ENCODE data around the gene SPOP. TPM values are rescaled to one million over a fixed set of nuclear protein-coding genes. Genes with fewer than 3 reads are reported as not detected.

Gene SPOP
- total RNA-seq, 2 experiments from 2014 or later = 66.9 to 69.2 TPM

DNA sequence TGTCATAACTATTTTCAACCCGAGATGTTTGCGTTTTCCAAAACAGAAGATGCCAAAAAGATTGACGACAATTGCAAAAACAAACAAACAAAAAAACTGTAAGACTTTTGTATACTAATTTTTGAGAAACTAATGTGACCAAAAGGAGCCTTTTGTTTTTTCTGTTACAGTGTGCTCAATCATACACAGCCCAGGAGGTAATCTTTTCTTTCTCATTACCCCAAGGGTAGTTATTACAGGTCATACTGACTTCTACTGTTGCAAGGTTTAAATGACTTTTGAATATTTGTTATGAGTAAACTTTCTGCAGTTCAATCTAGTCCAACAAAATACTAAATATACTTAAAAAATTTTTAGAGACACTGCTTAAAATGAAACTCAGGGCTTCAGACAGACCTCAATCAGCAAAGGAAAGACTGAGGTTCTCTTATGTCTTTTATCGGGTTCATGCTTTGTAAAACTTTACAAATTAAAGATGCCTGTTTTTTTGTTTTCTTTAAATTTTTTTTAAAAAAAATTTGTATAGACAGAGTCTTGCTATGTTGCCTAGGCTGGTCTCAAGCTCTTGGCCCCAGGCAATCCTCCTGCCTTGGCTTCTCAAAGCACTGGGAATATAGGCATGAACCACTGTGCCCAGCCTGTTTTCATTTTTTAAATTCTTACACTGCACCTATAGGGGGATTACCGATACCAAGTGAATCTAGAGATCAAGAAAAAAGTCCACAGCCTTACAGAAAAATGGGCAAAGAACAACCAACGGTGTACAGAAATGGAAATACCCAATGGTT lies 47.6 kb downstream of the SPOP start:
- Mint-ChIP-seq H3K4me3 (no peak overlapping the region), H3K27ac (no peak overlapping the region), H3K36me3 (ENCODE audit: low read depth) (peaks cover 1% of the 10 kb centered on the region), H3K4me1 (ENCODE audit: low read depth) (peaks cover 50% of the 10 kb centered on the region), H3K27me3 (ENCODE audit: low read depth) (no peaks in the 10 kb centered on the region), H3K9me3 (no peaks in the 10 kb centered on the region)
- CTCF ChIA-PET = interaction anchor here (0.9 kb wide), 1 partner anchor 66 kb away, joined by 3 read pairs; no protein-coding TSS in a partner anchor
- DNase-seq = no peak
- intact Hi-C loops (cut with micrococcal nuclease) = loop anchor here (5.0 kb wide), 1 partner anchor 47 kb away; the partner anchor contains the start of gene SPOP

DNA sequence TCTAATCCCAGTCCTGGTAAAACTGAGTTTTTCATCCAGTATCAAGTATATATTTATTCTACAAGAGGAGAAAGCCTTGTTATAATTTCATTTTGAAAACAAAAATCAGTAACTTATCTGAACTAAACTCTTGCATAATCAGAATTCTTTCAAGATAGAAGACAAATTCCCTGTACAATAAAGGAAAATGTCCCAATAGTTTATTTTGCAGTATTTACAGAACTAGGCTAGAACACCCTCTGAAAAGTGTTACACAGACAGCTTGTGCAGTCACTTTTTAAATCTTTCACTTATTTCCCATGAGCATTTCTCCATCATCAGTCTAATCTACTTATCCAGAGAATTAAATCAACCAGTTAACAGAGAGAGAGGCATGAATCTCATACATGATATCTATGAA lies 48.5 kb downstream of the SPOP start:
- no peaks in the 10 kb centered on the region for H3K9me3 Mint-ChIP-seq
- H3K27ac Mint-ChIP-seq = no peak overlapping the region
- H3K4me3 Mint-ChIP-seq = no peak overlapping the region
- no peaks in the 10 kb centered on the region for H3K36me3 Mint-ChIP-seq (ENCODE audit: low read depth)
- no peaks in the 10 kb centered on the region for H3K27me3 Mint-ChIP-seq (ENCODE audit: low read depth)
- CTCF ChIA-PET = interaction anchor here (0.9 kb wide), 1 partner anchor 67 kb away, joined by 3 read pairs; no protein-coding TSS in a partner anchor
- intact Hi-C loops (cut with micrococcal nuclease) = no loop called here
- DNase-seq = no peak
- peaks cover 42% of the 10 kb centered on the region for H3K4me1 Mint-ChIP-seq (ENCODE audit: low read depth)

DNA sequence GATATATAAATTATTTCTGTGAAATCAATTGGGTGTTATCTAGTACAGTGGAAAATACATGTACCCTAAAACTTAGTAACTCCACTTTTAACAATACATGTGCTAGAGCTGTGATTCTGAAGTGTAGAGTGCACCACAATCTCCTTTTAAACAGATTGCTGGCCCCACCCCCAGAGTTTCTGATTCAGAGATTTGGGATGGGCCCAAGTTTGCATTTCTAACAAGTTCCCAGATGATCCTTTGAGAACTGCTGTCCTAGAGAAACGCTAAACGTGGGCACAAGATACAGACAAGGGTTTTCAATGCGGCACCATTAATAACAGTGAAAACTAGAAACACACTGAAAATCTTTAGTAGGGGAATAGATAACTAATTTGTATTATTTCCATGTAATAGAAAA lies 53.0 kb downstream of the SPOP start:
- intact Hi-C loops (cut with micrococcal nuclease) = no loop called here
- no peaks in the 10 kb centered on the region for H3K9me3 Mint-ChIP-seq
- peaks cover 29% of the 10 kb centered on the region for H3K4me1 Mint-ChIP-seq (ENCODE audit: low read depth)
- no peaks in the 10 kb centered on the region for H3K27me3 Mint-ChIP-seq (ENCODE audit: low read depth)
- no peak overlapping the region for H3K4me3 Mint-ChIP-seq
- no peak for DNase-seq
- H3K36me3 Mint-ChIP-seq (ENCODE audit: low read depth) = peaks cover 14% of the 10 kb centered on the region
- no peak overlapping the region for H3K27ac Mint-ChIP-seq
- CTCF ChIA-PET = interaction anchor here (0.6 to 0.7 kb wide), 2 partner anchors 10 to 45 kb away, joined by 3 read pairs; no protein-coding TSS in a partner anchor

DNA sequence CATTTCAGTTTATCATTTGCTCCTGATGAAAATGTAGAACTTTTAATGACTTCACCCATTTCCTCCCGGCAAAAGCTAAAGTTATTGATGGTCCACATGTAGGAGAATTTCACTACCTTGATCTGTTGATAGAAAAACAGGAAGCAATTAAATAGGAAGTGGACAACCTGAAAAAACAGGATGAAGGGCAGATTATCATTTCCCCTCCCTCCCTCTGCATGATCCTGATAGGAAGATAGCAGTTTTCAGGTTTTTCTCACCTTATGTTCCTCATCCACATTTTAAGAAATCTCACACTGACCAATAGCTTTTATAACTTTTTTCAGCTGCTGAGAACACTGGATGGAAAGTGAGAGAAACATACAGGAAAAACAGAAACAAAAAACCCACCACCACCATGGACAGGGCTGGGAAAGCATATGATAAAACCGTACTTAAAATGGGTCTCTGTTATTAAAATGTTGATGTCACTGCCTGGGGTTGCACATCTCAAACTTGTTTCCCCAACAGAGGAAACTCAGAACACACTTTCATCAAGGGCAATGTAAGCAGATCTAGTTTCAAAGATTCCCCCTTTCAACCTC lies 55.9 kb downstream of the SPOP start:
- Mint-ChIP-seq H3K27ac (no peak overlapping the region), H3K27me3 (ENCODE audit: low read depth) (no peaks in the 10 kb centered on the region), H3K4me1 (ENCODE audit: low read depth) (peaks cover 26% of the 10 kb centered on the region), H3K9me3 (no peaks in the 10 kb centered on the region), H3K4me3 (no peak overlapping the region), H3K36me3 (ENCODE audit: low read depth) (peaks cover 30% of the 10 kb centered on the region)
- no peak for DNase-seq
- CTCF ChIA-PET = no interaction called here
- intact Hi-C loops (cut with micrococcal nuclease) = no loop called here

DNA sequence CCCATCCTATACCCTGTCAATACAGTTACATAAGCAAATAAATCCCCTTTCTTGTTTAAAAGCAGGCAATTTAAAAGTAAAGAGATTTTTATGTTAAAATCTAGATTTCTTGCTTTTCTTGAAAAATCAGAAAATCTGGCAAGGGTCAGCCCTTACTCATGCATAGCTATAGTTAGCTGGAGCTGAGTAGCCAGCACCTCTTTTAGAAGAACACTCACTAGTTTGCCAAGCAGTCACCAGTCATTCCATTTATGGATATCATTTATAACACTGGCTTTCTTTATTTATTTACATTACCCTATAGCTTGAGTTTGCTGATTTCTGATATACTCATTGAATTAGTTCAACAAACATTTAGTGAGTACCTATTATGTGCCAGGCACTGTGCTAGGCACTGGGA lies 56.5 kb downstream of the SPOP start:
- Mint-ChIP-seq H3K4me1 (ENCODE audit: low read depth) (peaks cover 29% of the 10 kb centered on the region), H3K9me3 (no peaks in the 10 kb centered on the region), H3K36me3 (ENCODE audit: low read depth) (peaks cover 33% of the 10 kb centered on the region), H3K27ac (no peak overlapping the region), H3K4me3 (no peak overlapping the region), H3K27me3 (ENCODE audit: low read depth) (no peaks in the 10 kb centered on the region)
- DNase-seq = no peak
- CTCF ChIA-PET = no interaction called here
- intact Hi-C loops (cut with micrococcal nuclease) = no loop called here

DNA sequence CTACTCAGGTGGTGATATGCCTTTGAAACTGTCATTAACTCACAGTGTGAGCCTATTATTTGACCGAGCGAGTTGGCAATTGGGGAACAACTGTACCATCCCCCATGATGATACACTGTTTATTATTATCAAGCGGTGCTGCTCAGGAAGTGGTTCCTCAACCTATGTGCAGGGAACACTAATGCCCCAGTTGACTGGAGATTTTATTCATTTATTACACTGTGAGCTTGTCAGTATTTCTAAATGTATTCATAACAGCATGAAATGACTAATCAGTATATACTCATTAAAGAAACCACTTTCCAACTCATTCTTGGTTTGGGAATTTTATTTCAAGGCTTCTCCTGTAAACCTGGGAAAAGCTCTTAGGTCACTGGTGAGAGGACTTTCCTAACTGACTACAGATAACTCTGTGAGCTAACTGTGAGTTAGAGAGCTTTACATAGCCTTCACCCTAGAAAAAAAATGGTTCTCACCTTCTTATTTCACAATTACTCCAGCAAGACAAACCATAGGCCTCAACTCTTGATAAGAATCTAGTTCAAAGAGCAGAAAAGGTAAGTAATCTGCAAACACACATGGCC lies 59.8 kb downstream of the SPOP start:
- H3K9me3 Mint-ChIP-seq = no peaks in the 10 kb centered on the region
- peaks cover 33% of the 10 kb centered on the region for H3K36me3 Mint-ChIP-seq (ENCODE audit: low read depth)
- CTCF ChIA-PET = interaction anchor here (0.9 to 1.2 kb wide), 4 partner anchors 9 to 80 kb away, joined by 3 to 6 read pairs (median 4); no protein-coding TSS in a partner anchor
- peak; percentile 13 for DNase-seq
- no peak overlapping the region for H3K4me3 Mint-ChIP-seq
- H3K27ac Mint-ChIP-seq = peak overlapping the region; percentile 42
- no peaks in the 10 kb centered on the region for H3K27me3 Mint-ChIP-seq (ENCODE audit: low read depth)
- intact Hi-C loops (cut with micrococcal nuclease) = loop anchor here (2.0 to 5.0 kb wide), 4 partner anchors 19 to 59 kb away; partner anchors contain the start of genes NXPH3 and SPOP
- H3K4me1 Mint-ChIP-seq (ENCODE audit: low read depth) = peaks cover 28% of the 10 kb centered on the region

DNA sequence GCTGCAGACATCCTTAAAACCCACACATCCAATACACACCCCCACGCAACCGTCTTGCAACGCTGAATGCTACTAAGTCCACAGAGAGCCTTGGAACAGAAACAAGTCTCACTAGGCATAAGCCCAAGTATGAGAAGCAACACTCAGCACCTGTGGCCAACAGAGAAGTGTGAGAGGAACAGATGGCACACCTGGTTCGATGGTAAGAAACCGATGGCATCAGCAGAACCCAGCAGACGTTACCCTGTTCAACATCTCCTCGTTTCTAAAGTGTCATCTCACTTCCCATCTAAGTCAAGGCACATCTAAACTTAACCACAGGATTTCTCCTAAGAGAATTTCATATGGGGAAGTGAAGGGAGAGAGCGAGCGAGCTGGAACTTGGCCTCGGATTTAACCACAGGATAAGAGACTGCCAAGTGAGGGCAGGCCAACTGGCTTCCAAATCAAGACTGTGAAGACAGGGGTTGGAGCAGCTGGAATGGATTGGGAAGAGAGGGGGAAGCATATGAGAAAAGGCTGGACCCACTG lies 61.2 kb downstream of the SPOP start:
- no peak for DNase-seq
- H3K27me3 Mint-ChIP-seq (ENCODE audit: low read depth) = no peaks in the 10 kb centered on the region
- intact Hi-C loops (cut with micrococcal nuclease) = loop anchor here (5.0 kb wide), 2 partner anchors 36 to 61 kb away; partner anchors contain the start of gene SPOP
- peaks cover 23% of the 10 kb centered on the region for H3K4me1 Mint-ChIP-seq (ENCODE audit: low read depth)
- CTCF ChIA-PET = interaction anchor here (1.0 kb wide), 1 partner anchor 51 kb away, joined by 3 read pairs; no protein-coding TSS in a partner anchor
- H3K36me3 Mint-ChIP-seq (ENCODE audit: low read depth) = peaks cover 26% of the 10 kb centered on the region
- H3K4me3 Mint-ChIP-seq = no peak overlapping the region
- no peaks in the 10 kb centered on the region for H3K9me3 Mint-ChIP-seq
- no peak overlapping the region for H3K27ac Mint-ChIP-seq

DNA sequence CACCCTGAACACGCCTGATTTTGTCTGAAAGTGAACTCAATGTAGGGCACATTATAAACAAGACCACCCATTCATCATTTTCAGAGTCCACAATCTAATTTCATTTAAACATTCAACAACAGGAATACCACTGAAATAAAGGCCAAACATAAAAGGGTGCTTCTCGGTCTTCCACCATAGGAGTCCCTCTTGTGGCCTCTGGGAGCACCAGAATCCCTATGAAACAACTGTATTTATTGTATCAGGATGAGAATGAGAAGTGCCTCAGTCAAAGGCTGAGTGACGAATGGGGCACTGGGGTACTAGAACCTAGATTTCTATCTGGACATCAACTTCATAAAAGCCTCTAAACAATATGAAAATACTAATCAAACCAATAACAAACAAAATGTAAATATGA lies 61.8 kb downstream of the SPOP start:
- no peak for DNase-seq
- Mint-ChIP-seq H3K27ac (peak overlapping the region; percentile 36), H3K36me3 (ENCODE audit: low read depth) (peaks cover 24% of the 10 kb centered on the region), H3K4me3 (no peak overlapping the region), H3K27me3 (ENCODE audit: low read depth) (no peaks in the 10 kb centered on the region), H3K9me3 (no peaks in the 10 kb centered on the region), H3K4me1 (ENCODE audit: low read depth) (peaks cover 23% of the 10 kb centered on the region)
- CTCF ChIA-PET = interaction anchor here (1.0 kb wide), 1 partner anchor 50 kb away, joined by 3 read pairs; no protein-coding TSS in a partner anchor
- intact Hi-C loops (cut with micrococcal nuclease) = loop anchor here (5.0 kb wide), 2 partner anchors 36 to 61 kb away; partner anchors contain the start of gene SPOP

DNA sequence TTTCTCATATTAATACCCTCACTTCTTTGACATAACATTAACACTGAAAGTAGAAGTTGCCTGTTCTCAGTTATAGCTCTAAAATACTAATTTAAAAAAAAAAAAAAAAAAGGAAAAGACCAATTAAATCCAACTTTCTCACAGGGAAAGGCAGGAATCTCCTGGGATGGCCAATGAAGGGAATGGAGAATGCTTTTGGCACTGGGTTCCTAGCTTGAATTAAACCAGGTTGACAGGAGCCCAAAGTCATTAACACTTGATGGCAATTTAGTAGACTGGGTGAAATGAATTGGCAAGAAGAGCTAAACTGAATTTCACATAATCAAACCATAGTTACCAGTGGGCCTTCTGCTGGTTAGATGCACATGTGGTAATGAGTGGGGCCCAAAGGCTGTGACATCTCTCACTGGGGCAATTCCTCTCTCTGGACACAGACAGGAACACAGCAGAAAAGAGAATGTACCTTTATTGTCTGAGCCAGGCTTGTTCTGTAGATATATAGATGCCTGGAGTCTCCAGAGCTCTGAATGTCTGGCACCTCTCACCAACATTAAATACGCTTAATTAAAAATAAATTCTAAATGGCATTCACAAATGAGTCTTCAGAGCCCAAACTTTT lies 64.6 kb downstream of the SPOP start:
- Mint-ChIP-seq H3K4me1 (ENCODE audit: low read depth) (peaks cover 11% of the 10 kb centered on the region), H3K27me3 (ENCODE audit: low read depth) (no peaks in the 10 kb centered on the region), H3K27ac (no peak overlapping the region), H3K9me3 (no peaks in the 10 kb centered on the region), H3K4me3 (no peak overlapping the region), H3K36me3 (ENCODE audit: low read depth) (peaks cover 11% of the 10 kb centered on the region)
- intact Hi-C loops (cut with micrococcal nuclease) = no loop called here
- DNase-seq = no peak
- CTCF ChIA-PET = interaction anchor here (0.6 to 1.6 kb wide), 3 partner anchors 83 to 1698 kb away, joined by 3 to 4 read pairs (median 4); no protein-coding TSS in a partner anchor

DNA sequence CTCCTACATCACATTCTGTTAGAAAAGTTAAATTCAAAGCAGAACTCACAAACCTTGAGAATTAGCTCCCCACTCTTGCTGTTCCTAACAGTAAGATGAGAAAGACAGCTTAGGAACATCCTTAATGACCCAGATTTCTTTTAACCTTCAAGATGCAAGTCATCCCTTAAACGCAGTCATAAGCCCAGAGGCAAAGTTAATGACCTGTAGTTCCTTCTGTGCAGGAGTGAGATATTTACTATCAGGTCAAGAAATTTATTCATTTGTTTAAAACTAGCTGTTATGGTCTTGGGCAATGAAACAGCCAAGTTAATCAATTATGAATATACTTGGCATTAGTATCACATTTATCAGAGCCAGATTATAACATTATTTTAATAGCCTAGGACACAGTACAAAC lies 65.2 kb downstream of the SPOP start:
- H3K36me3 Mint-ChIP-seq (ENCODE audit: low read depth) = peaks cover 7% of the 10 kb centered on the region
- peaks cover 6% of the 10 kb centered on the region for H3K4me1 Mint-ChIP-seq (ENCODE audit: low read depth)
- CTCF ChIA-PET = interaction anchor here (0.6 to 1.6 kb wide), 2 partner anchors 84 to 1697 kb away, joined by 3 to 4 read pairs; no protein-coding TSS in a partner anchor
- H3K27me3 Mint-ChIP-seq (ENCODE audit: low read depth) = no peaks in the 10 kb centered on the region
- no peak for DNase-seq
- H3K9me3 Mint-ChIP-seq = no peaks in the 10 kb centered on the region
- H3K27ac Mint-ChIP-seq = no peak overlapping the region
- no peak overlapping the region for H3K4me3 Mint-ChIP-seq
- intact Hi-C loops (cut with micrococcal nuclease) = no loop called here

DNA sequence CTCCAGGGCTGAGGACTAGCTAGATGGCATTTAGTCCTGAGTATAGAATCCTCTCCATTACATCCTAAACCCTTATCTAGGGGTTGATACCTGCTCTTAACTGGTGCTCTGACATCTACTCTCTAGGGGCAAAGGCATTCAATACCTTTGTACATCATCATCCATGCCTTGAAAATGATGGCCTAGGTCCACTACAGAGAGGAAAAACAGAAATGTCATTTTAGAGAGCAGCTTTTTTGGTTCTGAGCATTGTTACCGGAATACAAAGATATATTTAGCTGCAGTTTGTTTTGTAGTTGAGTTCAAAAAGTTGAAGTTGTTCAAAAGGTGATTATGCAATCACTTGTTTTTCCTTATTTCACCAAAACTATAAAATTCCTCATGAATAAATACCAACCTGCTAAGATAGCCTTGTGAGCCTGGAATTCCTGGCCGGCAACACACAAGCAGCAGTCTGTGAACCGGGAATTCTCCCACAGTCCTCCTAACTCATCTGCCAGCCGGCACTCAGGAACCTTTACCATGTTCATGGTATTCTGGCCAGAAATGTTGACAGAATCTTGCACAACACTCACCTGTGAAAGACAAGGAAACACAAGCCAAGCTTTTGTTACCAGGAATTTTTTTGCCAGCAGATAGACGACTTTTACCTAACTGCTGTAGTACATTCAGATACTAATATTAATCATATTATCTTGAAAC lies 66.9 kb downstream of the SPOP start:
- Mint-ChIP-seq H3K9me3 (no peaks in the 10 kb centered on the region), H3K4me3 (no peak overlapping the region), H3K36me3 (ENCODE audit: low read depth) (peaks cover 3% of the 10 kb centered on the region), H3K27me3 (ENCODE audit: low read depth) (no peaks in the 10 kb centered on the region), H3K27ac (no peak overlapping the region), H3K4me1 (ENCODE audit: low read depth) (peaks cover 3% of the 10 kb centered on the region)
- intact Hi-C loops (cut with micrococcal nuclease) = no loop called here
- no peak for DNase-seq
- CTCF ChIA-PET = interaction anchor here (0.6 to 1.0 kb wide), 2 partner anchors 10 to 90 kb away, joined by 3 read pairs; no protein-coding TSS in a partner anchor

All from activated naive CD4-positive, alpha-beta T cell treated with anti-CD3 and anti-CD28 coated beads for 36 hours (primary cell).